HEK293 (cell line): Measurements from ENCODE around the gene C3orf20.

Source experiments
- CTCF ChIA-PET: fragments of 350-600 bp; formaldehyde crosslinking; extraction: SDS; loops from one replicate; lab custom pipeline; 2021; ENCODE audit warnings: antibody characterized with exemption; lab: Yijun Ruan, JAX
- POLR2A ChIA-PET: fragments of 300-600 bp; formaldehyde crosslinking; extraction: SDS; loops from one replicate; lab custom pipeline; 2020; ENCODE audit warnings: antibody characterized with exemption, inconsistent platforms; lab: Yijun Ruan, JAX
- H3K27ac ChIP-seq: fragments of 200-500 bp; sonication (Bioruptor generic); 2 replicates; pipeline ENCODE4 v1.5.1; 2014; ENCODE audit warnings: low read depth, low read length, control low read depth, inconsistent platforms; ENCODE audit errors: extremely low read depth
- H3K36me3 ChIP-seq, 2 experiments: fragments of 200-500 bp in 1 of 2; sonication (Bioruptor generic) in 1 of 2; 1 replicate in 1 of 2; 2 replicates in 1 of 2; pipeline ENCODE4 v1.5.1; 2014 to 2017; ENCODE audit warnings: inconsistent platforms in 2 of 2, low read length in 2 of 2; ENCODE audit not compliant: control insufficient read depth in 2 of 2, insufficient read depth in 1 of 2
- H3K4me1 ChIP-seq: fragments of 200-500 bp; sonication (Bioruptor generic); 2 replicates; pipeline ENCODE4 v1.5.1; 2014; ENCODE audit warnings: mild to moderate bottlenecking, low read length, inconsistent platforms; ENCODE audit not compliant: control insufficient read depth, insufficient read depth
- H3K4me3 ChIP-seq: 2 replicates; pipeline ENCODE4 v1.5.1; 2011; ENCODE audit warnings: low read depth, mild to moderate bottlenecking, control low read depth, low read length, moderate library complexity
- H3K9me3 ChIP-seq: fragments of 200-500 bp; sonication (Bioruptor generic); 2 replicates; pipeline ENCODE4 v1.5.1; 2014; ENCODE audit warnings: low read depth, low read length, inconsistent platforms; ENCODE audit not compliant: control insufficient read depth, insufficient read depth
- AEBP2 ChIP-seq: fragments of 450-650 bp; formaldehyde crosslinking; IDR thresholded peaks from 2 replicates; pipeline ENCODE4 v1.5.1; 2016; ENCODE audit warnings: missing biosample characterization, missing genetic modification characterization, borderline replicate concordance
- HIC1 ChIP-seq: fragments of 450-650 bp; formaldehyde crosslinking; IDR thresholded peaks from 2 replicates; pipeline ENCODE4 v1.5.1; 2016; ENCODE audit warnings: missing biosample characterization, missing genetic modification characterization
- REST ChIP-seq: fragments of 450-650 bp; formaldehyde crosslinking; IDR thresholded peaks from 2 replicates; pipeline ENCODE4 v1.5.1; 2016; ENCODE audit warnings: missing biosample characterization, missing genetic modification characterization
- ZBTB10 ChIP-seq: fragments of 450-650 bp; formaldehyde crosslinking; IDR thresholded peaks from 2 replicates; pipeline ENCODE4 v1.5.1; 2016; ENCODE audit warnings: missing biosample characterization, missing genetic modification characterization
- ZBTB6 ChIP-seq: fragments of 450-650 bp; formaldehyde crosslinking; IDR thresholded peaks from 2 replicates; pipeline ENCODE4 v1.5.1; 2017; ENCODE audit warnings: missing biosample characterization, missing genetic modification characterization
- ZIC2 ChIP-seq: fragments of 450-650 bp; formaldehyde crosslinking; IDR thresholded peaks from 2 replicates; pipeline ENCODE4 v1.5.1; 2016; ENCODE audit warnings: missing biosample characterization, missing genetic modification characterization
- ZNF184 ChIP-seq: fragments of 450-650 bp; IDR thresholded peaks from 2 replicates; pipeline ENCODE4 v1.5.1; 2018; ENCODE audit warnings: missing biosample characterization, mild to moderate bottlenecking, missing genetic modification characterization
- ZNF26 ChIP-seq: fragments of 450-650 bp; formaldehyde crosslinking; IDR thresholded peaks from 2 replicates; pipeline ENCODE4 v1.5.1; 2016; ENCODE audit warnings: missing biosample characterization, missing genetic modification characterization
- ZNF311 ChIP-seq: fragments of 450-650 bp; formaldehyde crosslinking; IDR thresholded peaks from 2 replicates; pipeline ENCODE4 v1.5.1; 2017; ENCODE audit warnings: missing biosample characterization, missing genetic modification characterization, borderline replicate concordance
- ZNF335 ChIP-seq: fragments of 450-650 bp; formaldehyde crosslinking; conservative IDR thresholded peaks from 2 replicates; pipeline ENCODE4 v1.5.1; 2016; ENCODE audit warnings: missing biosample characterization, missing genetic modification characterization
- ZNF571 ChIP-seq: fragments of 450-650 bp; formaldehyde crosslinking; IDR thresholded peaks from 2 replicates; pipeline ENCODE4 v1.5.0; 2017; ENCODE audit warnings: missing biosample characterization, missing genetic modification characterization
- ZNF585B ChIP-seq: fragments of 450-650 bp; formaldehyde crosslinking; IDR thresholded peaks from 2 replicates; pipeline ENCODE4 v1.5.1; 2016; ENCODE audit warnings: missing biosample characterization, missing genetic modification characterization
- ZNF639 ChIP-seq: fragments of 450-650 bp; formaldehyde crosslinking; IDR thresholded peaks from 2 replicates; pipeline ENCODE4 v1.5.1; 2016; ENCODE audit warnings: missing biosample characterization, missing genetic modification characterization
- ZNF658 ChIP-seq: fragments of 450-650 bp; formaldehyde crosslinking; IDR thresholded peaks from 2 replicates; pipeline ENCODE4; 2016; ENCODE audit warnings: missing biosample characterization, missing genetic modification characterization
- ZNF664 ChIP-seq: fragments of 450-650 bp; formaldehyde crosslinking; IDR thresholded peaks from 2 replicates; pipeline ENCODE4 v1.5.1; 2016; ENCODE audit warnings: missing biosample characterization, missing genetic modification characterization

C3orf20 gene

GRCh38 chr3:14699643-14700042 is 24.7 kb downstream of the C3orf20 start:
- Histone ChIP-seq H3K4me1 (no peaks in the 10 kb centered on the region), H3K27ac (no peak overlapping the region), H3K4me3 (no peak overlapping the region), H3K36me3 (peaks cover 0 to 6% of the 10 kb centered on the region in 2 experiments; a peak in 1 of 3 replicates), H3K9me3 (no peaks in the 10 kb centered on the region)
- ChIA-PET CTCF (no interaction called here), POLR2A (no interaction called here)
- TF ChIP-seq ZNF311 (tag by site-specific recombination) (no peak), ZNF658 (no peak), ZNF26 (no peak), ZIC2 (tag by site-specific recombination) (no peak), ZNF639 (no peak), ZNF585B (tag by site-specific recombination) (no peak), AEBP2 (tag by site-specific recombination) (no peak), ZNF184 (tag by site-specific recombination) (no peak), ZBTB6 (tag by site-specific recombination) (no peak), ZNF335 (tag by site-specific recombination) (no peak), ZBTB10 (tag by site-specific recombination) (no peak), HIC1 (no peak), REST (tag by site-specific recombination) (no peak), ZNF664 (no peak), ZNF571 (tag by site-specific recombination) (no peak)
